Measurements from ENCODE around the gene CREG2. TPM values are rescaled to one million over a fixed set of nuclear protein-coding genes. Genes with fewer than 3 reads are reported as not detected.

CREG2 gene
- total and polyA plus RNA-seq, 8 donors: 0.05 to 0.19 (median 0.12) TPM; not detected in 5

GRCh38 chr2:101310834-101311695, 76.2 kb downstream of the CREG2 start:
- TF ChIP-seq CTCF (IDR thresholded peaks at IDR 0.05): no peak
- no peak for FAIRE-seq
- ATAC-seq: no peak
- intact Hi-C loops (cut with DNase I): no loop called here
- peak in 2 of 6 donors; percentile 30 to 51 for DNase-seq
- H3K9me3 ChIP-seq: no peaks in the 10 kb centered on the region
- WGBS, 2 donors: 72 to 75% methylated on average over 7 of the region's 7 CpGs
- H3K27ac ChIP-seq: peak overlapping the region in 3 of 4 donors; percentile 12 to 51 (median 43)
- H3K27me3 ChIP-seq: no peaks in the 10 kb centered on the region
- no peaks in the 10 kb centered on the region for H3K36me3 ChIP-seq
- H3K4me1 ChIP-seq: peaks cover 3 to 26% (median 9%) of the 10 kb centered on the region in 3 donors
- H3K4me3 ChIP-seq: no peak overlapping the region

- WGBS, 2 donors: 79 to 84% methylated on average over 10 of the region's 10 CpGs
- Histone ChIP-seq H3K27ac (peak overlapping the region in 2 of 4 donors; percentile 43 to 95), H3K9me3 (no peaks in the 10 kb centered on the region), H3K4me1 (peaks cover 9 to 34% (median 12%) of the 10 kb centered on the region in 3 donors), H3K27me3 (no peaks in the 10 kb centered on the region), H3K4me3 (no peak overlapping the region), H3K36me3 (no peaks in the 10 kb centered on the region)
- DNase-seq: no peak
- no peak for ATAC-seq
- no peak for FAIRE-seq
- no peak for TF ChIP-seq CTCF (IDR thresholded peaks at IDR 0.05)
- intact Hi-C loops (cut with DNase I): no loop called here
These were observed 77.0 kb downstream of the CREG2 start for GRCh38 chr2:101310090-101310833.

GRCh38 chr2:101308432-101309210, 78.7 kb downstream of the CREG2 start, which contains the start of gene RNF149:
RNF149 (minus strand) TSS chr2:101308701; CDS start chr2:101308588, 113 bp downstream.
- ATAC-seq (peak; percentile 82 to 93 (median 91)), DNase-seq (peak; percentile 86 to 100 (median 95)), FAIRE-seq (no peak)
- peak within 1 kb of the TSS; percentile 84 to 95 (median 88) for H3K27ac ChIP-seq
- H3K27me3 ChIP-seq: no peaks in the 10 kb centered on the region
- H3K9me3 ChIP-seq: no peaks in the 10 kb centered on the region
- peaks cover 12 to 40% (median 24%) of the 10 kb centered on the region in 3 donors for H3K4me1 ChIP-seq
- no peak for TF ChIP-seq CTCF (IDR thresholded peaks at IDR 0.05)
- intact Hi-C loops (cut with DNase I): no loop called here
- WGBS, 2 donors: 2 to 4% methylated on average over 72 to 76 of the region's 76 CpGs
- H3K36me3 ChIP-seq: no peaks in the 10 kb centered on the region
- peak within 1 kb of the TSS; percentile 92 to 97 (median 95) for H3K4me3 ChIP-seq

GRCh38 chr2:101307950-101308431, 79.3 kb downstream of the CREG2 start:
- TF ChIP-seq CTCF (IDR thresholded peaks at IDR 0.05): no peak
- peak overlapping the region; percentile 84 to 95 (median 88) for H3K27ac ChIP-seq
- FAIRE-seq (no peak), ATAC-seq (peak; percentile 4 to 28 (median 12)), DNase-seq (peak in 5 of 6 donors; percentile 26 to 83 (median 52))
- no peaks in the 10 kb centered on the region for H3K9me3 ChIP-seq
- H3K4me1 ChIP-seq: peaks cover 12 to 40% (median 25%) of the 10 kb centered on the region in 3 donors
- peak overlapping the region; percentile 92 to 97 (median 95) for H3K4me3 ChIP-seq
- intact Hi-C loops (cut with DNase I): no loop called here
- H3K36me3 ChIP-seq: no peaks in the 10 kb centered on the region
- H3K27me3 ChIP-seq: no peaks in the 10 kb centered on the region
- 0% methylated on average over 49 to 57 of the region's 57 CpGs for WGBS, 2 donors
